ENCODE measurements around the gene GJB4.

GRCh38 chr1:34758751-34759150 lies 789 bp upstream of the GJB4 start:
- TF ChIP-seq CTCF (IDR thresholded peaks at IDR 0.05) (no peak), EZH2 (IDR thresholded peaks at IDR 0.05; ENCODE audit: borderline replicate concordance, insufficient read depth, low read depth, low read length, poor library complexity, severe bottlenecking) (no peak)

All from B cell (primary cell).